HEK293 (cell line): ENCODE measurements around the gene SLC48A1.

ENCODE experiments used
- CTCF ChIP-seq: fragments of 450-650 bp; formaldehyde crosslinking; IDR thresholded peaks from 2 replicates; pipeline ENCODE4 v1.5.1; 2016; ENCODE audit warnings: missing biosample characterization, missing genetic modification characterization
- PATZ1 ChIP-seq: fragments of 450-650 bp; formaldehyde crosslinking; IDR thresholded peaks from 2 replicates; pipeline ENCODE4 v1.5.1; 2016; ENCODE audit warnings: missing biosample characterization, missing genetic modification characterization
- ZNF121 ChIP-seq: fragments of 450-650 bp; formaldehyde crosslinking; IDR thresholded peaks from 2 replicates; pipeline ENCODE4 v1.5.1; 2016; ENCODE audit warnings: missing biosample characterization, missing genetic modification characterization
- ZNF133 ChIP-seq: fragments of 450-650 bp; formaldehyde crosslinking; IDR thresholded peaks from 2 replicates; pipeline ENCODE4 v1.5.1; 2016; ENCODE audit warnings: missing biosample characterization, missing genetic modification characterization
- ZNF513 ChIP-seq: fragments of 450-650 bp; IDR thresholded peaks from 2 replicates; pipeline ENCODE4 v1.5.1; 2018; ENCODE audit warnings: missing biosample characterization, missing genetic modification characterization
- ZNF530 ChIP-seq: fragments of 450-650 bp; formaldehyde crosslinking; IDR thresholded peaks from 2 replicates; pipeline ENCODE4 v1.5.1; 2016; ENCODE audit warnings: low read depth, missing biosample characterization, missing genetic modification characterization
- ZNF792 ChIP-seq: fragments of 450-650 bp; formaldehyde crosslinking; IDR thresholded peaks from 2 replicates; pipeline ENCODE4 v1.5.1; 2016; ENCODE audit warnings: missing biosample characterization, missing genetic modification characterization

DNA sequence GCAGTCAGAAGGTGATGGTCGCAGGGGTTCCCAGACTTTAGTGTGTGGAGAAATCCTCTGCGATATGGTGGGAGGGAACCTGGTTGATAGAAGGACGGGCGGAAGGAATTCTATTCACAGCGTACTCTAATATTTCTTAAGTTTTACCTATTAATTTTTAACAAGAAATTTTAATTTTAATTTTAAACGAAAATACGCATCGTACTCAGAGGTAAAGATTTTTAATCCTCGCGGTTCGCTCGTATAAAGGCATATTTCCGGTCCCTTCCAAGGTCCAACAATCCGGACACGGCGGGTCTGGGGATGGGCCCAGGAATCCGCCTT, 338 bp upstream of the SLC48A1 start:
- TF ChIP-seq ZNF133: no peak
- TF ChIP-seq ZNF121 (tag by site-specific recombination): no peak
- TF ChIP-seq ZNF792 (tag by site-specific recombination): no peak
- TF ChIP-seq PATZ1: no peak
- no peak for TF ChIP-seq CTCF (tag by site-specific recombination)
- TF ChIP-seq ZNF513 (tag by site-specific recombination): no peak
- TF ChIP-seq ZNF530 (tag by site-specific recombination): no peak
